Measurements from ENCODE around the gene NAALAD2.
A peak's percentile ranks its signal among the peaks of the same experiment; 100 is the strongest.
"Not testable (repeated sequence)": the region's sequence is repeated elsewhere in the genome, so short reads cannot be mapped to it uniquely, and the experiment has no call there.

Gene NAALAD2

GRCh38 chr11:90202342-90202741, 67.9 kb downstream of the NAALAD2 start:
- DNase-seq (ENCODE audit: low read depth) = no peak
- TF ChIP-seq CTCF (conservative IDR thresholded peaks at IDR 0.05; ENCODE audit: low read depth, low read length) = no peak
- no peak overlapping the region for H3K4me3 ChIP-seq (ENCODE audit: low read length)

GRCh38 chr11:90204407-90204806, 69.9 kb downstream of the NAALAD2 start:
- no peak for DNase-seq (ENCODE audit: low read depth)
- no peak overlapping the region for H3K4me3 ChIP-seq (ENCODE audit: low read length)
- no peak for TF ChIP-seq CTCF (conservative IDR thresholded peaks at IDR 0.05; ENCODE audit: low read depth, low read length)

GRCh38 chr11:90204832-90205646, 70.6 kb downstream of the NAALAD2 start:
- no peak for DNase-seq (ENCODE audit: low read depth)
- H3K4me3 ChIP-seq (ENCODE audit: low read length) = no peak overlapping the region
- TF ChIP-seq CTCF (conservative IDR thresholded peaks at IDR 0.05; ENCODE audit: low read depth, low read length) = peak; percentile 91

GRCh38 chr11:90207992-90208391, 73.5 kb downstream of the NAALAD2 start:
- not testable (repeated sequence) for DNase-seq (ENCODE audit: low read depth); H3K4me3 ChIP-seq (ENCODE audit: low read length)

GRCh38 chr11:90208857-90209256, 74.4 kb downstream of the NAALAD2 start:
- no peak for TF ChIP-seq CTCF (conservative IDR thresholded peaks at IDR 0.05; ENCODE audit: low read depth, low read length)
- no peak for DNase-seq (ENCODE audit: low read depth)
- H3K4me3 ChIP-seq (ENCODE audit: low read length) = no peak overlapping the region

- no peak for TF ChIP-seq CTCF (conservative IDR thresholded peaks at IDR 0.05; ENCODE audit: low read depth, low read length)
- no peak for DNase-seq (ENCODE audit: low read depth)
- H3K4me3 ChIP-seq (ENCODE audit: low read length) = no peak overlapping the region
Measured at GRCh38 chr11:90213322-90213721, 78.9 kb downstream of the NAALAD2 start.

GRCh38 chr11:90216611-90217010, 82.1 kb downstream of the NAALAD2 start:
- no peak for TF ChIP-seq CTCF (conservative IDR thresholded peaks at IDR 0.05; ENCODE audit: low read depth, low read length)
- H3K4me3 ChIP-seq (ENCODE audit: low read length) = no peak overlapping the region
- DNase-seq (ENCODE audit: low read depth) = no peak

Measured in retinal pigment epithelial cell (primary cell).